ENCODE data around the gene ELAVL3. TPM values are rescaled to one million over a fixed set of nuclear protein-coding genes. Genes with fewer than 3 reads are reported as not detected.

The ELAVL3 gene
- total and polyA plus RNA-seq, 2 donors (not counting 1 experiment from before 2014, with no cell fraction given) = under 0.01 TPM; not detected in 1

GRCh38 chr19:11422163-11423065 lies 58.4 kb downstream of the ELAVL3 start:
- Histone ChIP-seq H2AFZ (ENCODE audit: low read length) (no peak overlapping the region), H3K9me3 (ENCODE audit: control insufficient read depth, insufficient read depth, low read depth, low read length) (no peaks in the 10 kb centered on the region), H3K4me1 (ENCODE audit: control insufficient read depth, extremely low read depth, insufficient read depth, low read length) (no peaks in the 10 kb centered on the region), H3K79me2 (ENCODE audit: control insufficient read depth, insufficient read depth, low read length) (no peaks in the 10 kb centered on the region), H3K36me3 (ENCODE audit: control insufficient read depth, insufficient read depth, low read length) (no peaks in the 10 kb centered on the region), H4K20me1 (ENCODE audit: control insufficient read depth, extremely low read depth, insufficient read depth, low read length) (no peaks in the 10 kb centered on the region), H3K9ac (ENCODE audit: insufficient read depth, low read length) (no peak overlapping the region), H3K4me2 (ENCODE audit: extremely low read depth, insufficient read depth, low read length) (no peak overlapping the region), H3K4me3 (replicated peaks in 1 of 4; ENCODE audit: control extremely low read depth in 1 of 4, insufficient read depth in 1 of 4, low read depth in 3 of 4, low read length in 4 of 4) (no peak overlapping the region), H3K27ac (ENCODE audit: insufficient read depth, low read length) (no peak overlapping the region), H3K27me3 (ENCODE audit: control insufficient read depth, insufficient read depth, low read length) (peaks cover 9% of the 10 kb centered on the region)
- TF ChIP-seq, protein P1, sequence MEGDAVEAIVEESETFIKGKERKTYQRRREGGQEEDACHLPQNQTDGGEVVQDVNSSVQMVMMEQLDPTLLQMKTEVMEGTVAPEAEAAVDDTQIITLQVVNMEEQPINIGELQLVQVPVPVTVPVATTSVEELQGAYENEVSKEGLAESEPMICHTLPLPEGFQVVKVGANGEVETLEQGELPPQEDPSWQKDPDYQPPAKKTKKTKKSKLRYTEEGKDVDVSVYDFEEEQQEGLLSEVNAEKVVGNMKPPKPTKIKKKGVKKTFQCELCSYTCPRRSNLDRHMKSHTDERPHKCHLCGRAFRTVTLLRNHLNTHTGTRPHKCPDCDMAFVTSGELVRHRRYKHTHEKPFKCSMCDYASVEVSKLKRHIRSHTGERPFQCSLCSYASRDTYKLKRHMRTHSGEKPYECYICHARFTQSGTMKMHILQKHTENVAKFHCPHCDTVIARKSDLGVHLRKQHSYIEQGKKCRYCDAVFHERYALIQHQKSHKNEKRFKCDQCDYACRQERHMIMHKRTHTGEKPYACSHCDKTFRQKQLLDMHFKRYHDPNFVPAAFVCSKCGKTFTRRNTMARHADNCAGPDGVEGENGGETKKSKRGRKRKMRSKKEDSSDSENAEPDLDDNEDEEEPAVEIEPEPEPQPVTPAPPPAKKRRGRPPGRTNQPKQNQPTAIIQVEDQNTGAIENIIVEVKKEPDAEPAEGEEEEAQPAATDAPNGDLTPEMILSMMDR (conservative IDR thresholded peaks at IDR 0.05 in 1 of 2, IDR thresholded peaks at IDR 0.05 in 1 of 2; ENCODE audit: low read depth in 1 of 2, low read length in 2 of 2) = no peak
- TF ChIP-seq EZH2 (IDR thresholded peaks at IDR 0.05; ENCODE audit: low read length, missing control alignments) = no peak
- peak; percentile 17 to 25 for DNase-seq (ENCODE audit: low read depth in 2 of 2)

- H3K4me3 ChIP-seq (replicated peaks in 1 of 4; ENCODE audit: control extremely low read depth in 1 of 4, insufficient read depth in 1 of 4, low read depth in 3 of 4, low read length in 4 of 4) = no peak overlapping the region
- H3K36me3 ChIP-seq (ENCODE audit: control insufficient read depth, insufficient read depth, low read length) = no peaks in the 10 kb centered on the region
- TF ChIP-seq EZH2 (IDR thresholded peaks at IDR 0.05; ENCODE audit: low read length, missing control alignments) = no peak
- TF ChIP-seq, protein P1 (conservative IDR thresholded peaks at IDR 0.05 in 1 of 2, IDR thresholded peaks at IDR 0.05 in 1 of 2; ENCODE audit: low read depth in 1 of 2, low read length in 2 of 2) = no peak
- no peak for DNase-seq (ENCODE audit: low read depth in 2 of 2)
- peaks cover 9% of the 10 kb centered on the region for H3K27me3 ChIP-seq (ENCODE audit: control insufficient read depth, insufficient read depth, low read length)
- no peak overlapping the region for H3K4me2 ChIP-seq (ENCODE audit: extremely low read depth, insufficient read depth, low read length)
- no peaks in the 10 kb centered on the region for H3K4me1 ChIP-seq (ENCODE audit: control insufficient read depth, extremely low read depth, insufficient read depth, low read length)
- no peaks in the 10 kb centered on the region for H3K79me2 ChIP-seq (ENCODE audit: control insufficient read depth, insufficient read depth, low read length)
- H2AFZ ChIP-seq (ENCODE audit: low read length) = no peak overlapping the region
- H3K9ac ChIP-seq (ENCODE audit: insufficient read depth, low read length) = no peak overlapping the region
- no peak overlapping the region for H3K27ac ChIP-seq (ENCODE audit: insufficient read depth, low read length)
- H4K20me1 ChIP-seq (ENCODE audit: control insufficient read depth, extremely low read depth, insufficient read depth, low read length) = no peaks in the 10 kb centered on the region
- no peaks in the 10 kb centered on the region for H3K9me3 ChIP-seq (ENCODE audit: control insufficient read depth, insufficient read depth, low read depth, low read length)
These were observed 59.3 kb downstream of the ELAVL3 start for GRCh38 chr19:11421371-11422098.
